H1 (cell line): Measurements from ENCODE around the gene RGS3. TPM values are rescaled to one million over a fixed set of nuclear protein-coding genes. Genes with fewer than 3 reads are reported as not detected.

Experiments used
- CTCF ChIA-PET: fragments of 300-600 bp; sonication (Branson Sonifier 250); formaldehyde crosslinking; loops from one replicate; lab custom pipeline; 2021; ENCODE audit not compliant: partially characterized antibody; lab: Charles Lee
- POLR2A ChIA-PET: fragments of 300-600 bp; sonication (Branson Sonifier 250); formaldehyde crosslinking; loops from one replicate; lab custom pipeline; 2021; ENCODE audit warnings: inconsistent platforms; ENCODE audit not compliant: partially characterized antibody; lab: Charles Lee
- DNase-seq, 2 experiments: peaks; one replicate each; pipeline versions ENCODE4 v3.0.0 to v3.0.0-alpha.2; 2010 to 2022; ENCODE audit warnings: low spot score in 2 of 2, low read depth in 1 of 2, mixed read lengths in 1 of 2
- FAIRE-seq: peaks from 2 replicates; lab custom pipeline; 2011; peaks lifted over from hg19 to GRCh38; lab: Jason Lieb, UNC
- H2AFZ ChIP-seq: 2 replicates; pipeline ENCODE4 v1.8.1; 2012; ENCODE audit warnings: low read length, inconsistent platforms
- H2AK5ac ChIP-seq: 2 replicates; pipeline ENCODE4 v1.6.1; 2013; ENCODE audit warnings: low read depth, low read length
- H2BK120ac ChIP-seq: replicated peaks from 2 replicates; pipeline ENCODE3; 2013; ENCODE audit warnings: low read depth, low read length, inconsistent platforms
- H2BK12ac ChIP-seq: 2 replicates; pipeline ENCODE4 v1.6.1; 2013; ENCODE audit warnings: low read depth, low read length
- H2BK15ac ChIP-seq: 2 replicates; pipeline ENCODE4 v1.6.1; 2013; ENCODE audit warnings: low read length
- H2BK20ac ChIP-seq: 2 replicates; pipeline ENCODE4 v1.6.1; 2013; ENCODE audit warnings: low read length
- H2BK5ac ChIP-seq: 2 replicates; pipeline ENCODE4 v1.6.1; 2013; ENCODE audit warnings: low read depth, low read length
- H3K14ac ChIP-seq: 2 replicates; pipeline ENCODE4 v1.6.1; 2013; ENCODE audit warnings: inconsistent platforms; ENCODE audit not compliant: insufficient read length
- H3K18ac ChIP-seq: 2 replicates; pipeline ENCODE4 v1.6.1; 2013; ENCODE audit warnings: low read length; ENCODE audit errors: extremely low read depth
- H3K23ac ChIP-seq: 2 replicates; pipeline ENCODE4 v1.6.1; 2013; ENCODE audit warnings: inconsistent platforms; ENCODE audit not compliant: insufficient read length
- H3K23me2 ChIP-seq: 2 replicates; pipeline ENCODE4 v1.6.1; 2013; ENCODE audit warnings: low read depth, low read length
- H3K27ac ChIP-seq: 2 replicates; pipeline ENCODE4 v1.6.1; 2011; ENCODE audit warnings: low read depth, low read length, inconsistent platforms
- H3K27me3 ChIP-seq, 4 experiments: replicated peaks in 1 of 4; 1 replicate in 1 of 4; 2 replicates in 3 of 4; pipeline versions ENCODE4 v1.6.1 to v1.8.1; 2011 to 2013; ENCODE audit warnings: low read length in 3 of 4, mild to moderate bottlenecking in 3 of 4, inconsistent platforms in 2 of 4, mixed read lengths in 2 of 4, moderate library complexity in 1 of 4; ENCODE audit not compliant: control insufficient read depth in 3 of 4, insufficient read depth in 3 of 4; ENCODE audit errors: extremely low read depth in 1 of 4
- H3K36me3 ChIP-seq, 4 experiments: 2 replicates each; pipeline versions ENCODE4 v1.6.1 to v1.8.1; 2011 to 2013; ENCODE audit warnings: mild to moderate bottlenecking in 4 of 4, low read length in 3 of 4, moderate library complexity in 2 of 4, control low read depth in 1 of 4, inconsistent platforms in 1 of 4; ENCODE audit not compliant: insufficient read depth in 4 of 4, control insufficient read depth in 2 of 4
- H3K4ac ChIP-seq: replicated peaks from 2 replicates; pipeline ENCODE3; 2013; ENCODE audit warnings: low read length, low read depth, mixed read lengths, inconsistent platforms; ENCODE audit not compliant: insufficient read length
- H3K4me1 ChIP-seq, 4 experiments: replicated peaks in 1 of 4; 1 replicate in 1 of 4; 2 replicates in 3 of 4; pipeline versions ENCODE4 v1.6.1 to v1.8.1; 2011 to 2013; ENCODE audit warnings: low read length in 3 of 4, inconsistent platforms in 2 of 4, mixed read lengths in 1 of 4; ENCODE audit not compliant: insufficient read depth in 4 of 4, control insufficient read depth in 3 of 4
- H3K4me2 ChIP-seq, 2 experiments: 2 replicates each; pipeline versions ENCODE4 v1.6.1 to v1.8.1; 2011 to 2013; ENCODE audit warnings: low read depth in 2 of 2, low read length in 2 of 2, control low read depth in 1 of 2, inconsistent platforms in 1 of 2, mild to moderate bottlenecking in 1 of 2; ENCODE audit not compliant: insufficient read depth in 1 of 2
- H3K4me3 ChIP-seq, 4 experiments: fragments of 200-600, 300-600 bp in 1 of 4; sonication (generic), shearing (Covaris generic), sonication (Bioruptor Twin) in 1 of 4; 2 replicates each; pipeline versions ENCODE4 v1.5.1 to v1.8.1; 2011 to 2016; ENCODE audit warnings: low read length in 4 of 4, low read depth in 3 of 4, control low read depth in 2 of 4, inconsistent platforms in 2 of 4, mild to moderate bottlenecking in 2 of 4, mixed read lengths in 1 of 4, moderate library complexity in 1 of 4; ENCODE audit not compliant: insufficient read depth in 2 of 4; ENCODE audit errors: extremely low read depth in 1 of 4
- H3K56ac ChIP-seq: replicated peaks from 2 replicates; pipeline ENCODE3; 2013; ENCODE audit warnings: low read depth, mild to moderate bottlenecking, mixed read lengths, low read length, inconsistent platforms; ENCODE audit not compliant: insufficient read length
- H3K79me1 ChIP-seq: 2 replicates; pipeline ENCODE4 v1.6.1; 2013; ENCODE audit warnings: low read depth, low read length, control low read depth
- H3K79me2 ChIP-seq, 2 experiments: 2 replicates each; pipeline versions ENCODE4 v1.6.1 to v1.8.1; 2012 to 2013; ENCODE audit warnings: low read length in 2 of 2, mild to moderate bottlenecking in 2 of 2, inconsistent platforms in 1 of 2; ENCODE audit not compliant: insufficient read depth in 2 of 2, control insufficient read depth in 1 of 2
- H3K9ac ChIP-seq, 4 experiments: replicated peaks in 1 of 4; 1 replicate in 1 of 4; 2 replicates in 3 of 4; pipeline versions ENCODE4 v1.6.1 to v1.8.1; 2011 to 2013; ENCODE audit warnings: low read depth in 3 of 4, low read length in 3 of 4, control low read depth in 2 of 4, mild to moderate bottlenecking in 2 of 4, moderate library complexity in 2 of 4, inconsistent platforms in 1 of 4; ENCODE audit errors: extremely low read depth in 1 of 4
- H3K9me3 ChIP-seq, 2 experiments: 2 replicates each; pipeline versions ENCODE4 v1.6.1 to v1.8.1; 2012 to 2013; ENCODE audit warnings: mild to moderate bottlenecking in 2 of 2, moderate library complexity in 2 of 2, control low read depth in 1 of 2, inconsistent platforms in 1 of 2, low read depth in 1 of 2, low read length in 1 of 2, mixed read lengths in 1 of 2; ENCODE audit not compliant: insufficient read depth in 2 of 2
- H4K20me1 ChIP-seq, 2 experiments: replicated peaks in 1 of 2; 2 replicates each; pipeline versions ENCODE3 to v1.8.1; 2011 to 2013; ENCODE audit warnings: inconsistent platforms in 2 of 2, low read length in 2 of 2, mild to moderate bottlenecking in 1 of 2; ENCODE audit not compliant: insufficient read depth in 2 of 2, control insufficient read depth in 1 of 2
- H4K5ac ChIP-seq: 2 replicates; pipeline ENCODE4 v1.6.1; 2013; ENCODE audit warnings: low read length, low read depth, mixed read lengths, inconsistent platforms; ENCODE audit not compliant: insufficient read length
- H4K8ac ChIP-seq: 2 replicates; pipeline ENCODE4 v1.8.0; 2013; ENCODE audit warnings: mild to moderate bottlenecking, moderate library complexity, low read length, inconsistent platforms; ENCODE audit not compliant: insufficient read depth; ENCODE audit errors: extremely low read depth
- H4K91ac ChIP-seq: replicated peaks from 2 replicates; pipeline ENCODE3; 2013; ENCODE audit warnings: low read length, mixed read lengths, inconsistent platforms; ENCODE audit not compliant: insufficient read length
- POLR2A ChIP-seq, 2 experiments: IDR thresholded peaks; 1 replicate in 1 of 2; 2 replicates in 1 of 2; pipeline ENCODE4 v1.6.1; 2011; ENCODE audit warnings: low read depth in 2 of 2, low read length in 2 of 2, mild to moderate bottlenecking in 2 of 2; ENCODE audit errors: control extremely low read depth in 1 of 2
- WGBS, 2 experiments: shearing (Covaris generic) in 1 of 2; methylation state at CpG; one replicate each; pipeline versions ENCODE4 v1.1.6 to v1.1.7; 2013 to 2015; ENCODE audit warnings: low lambda C conversion rate in 2 of 2, mixed read lengths in 2 of 2, inconsistent platforms in 1 of 2, low coverage in 1 of 2, missing lambda C conversion rate in 1 of 2; ENCODE audit not compliant: insufficient replicate concordance in 2 of 2, insufficient coverage in 1 of 2, insufficient read length in 1 of 2; ENCODE audit errors: extremely low coverage in 1 of 2, missing lambda C conversion rate in 1 of 2; 5-methylcytosine and 5-hydroxymethylcytosine counted together
- polyA plus RNA-seq, 7 experiments: library from polyadenylated mRNA; depleted of rRNA in 3 of 7; stranded (reverse) in 5 of 7; unstranded in 2 of 7; fragments of >200 nt in 5 of 7; fragments of 200-250 nt in 2 of 7; gene quantifications; 1 replicate in 5 of 7; 2 replicates in 1 of 7; 4 replicates in 1 of 7; pipeline versions ENCODE4 v1.2.1 to v1.2.3, GENCODE V29; 2011 to 2013; ENCODE audit warnings: missing spikeins in 2 of 7, mixed read lengths in 2 of 7
- total RNA-seq: library from RNA; stranded (reverse); fragmentation: NEBNext Ultra II Directional; extraction: Animal tissue kit (Norgen Biotek cat#: 25700); gene quantifications from 2 replicates; pipeline ENCODE4 v1.2.1, GENCODE V29; 2021

The RGS3 gene
- total and polyA plus RNA-seq, 2 of the 8 experiments (the other 6 are each of a cell fraction or from before 2014, with no cell fraction given): 12.6 to 18.2 TPM

DNA sequence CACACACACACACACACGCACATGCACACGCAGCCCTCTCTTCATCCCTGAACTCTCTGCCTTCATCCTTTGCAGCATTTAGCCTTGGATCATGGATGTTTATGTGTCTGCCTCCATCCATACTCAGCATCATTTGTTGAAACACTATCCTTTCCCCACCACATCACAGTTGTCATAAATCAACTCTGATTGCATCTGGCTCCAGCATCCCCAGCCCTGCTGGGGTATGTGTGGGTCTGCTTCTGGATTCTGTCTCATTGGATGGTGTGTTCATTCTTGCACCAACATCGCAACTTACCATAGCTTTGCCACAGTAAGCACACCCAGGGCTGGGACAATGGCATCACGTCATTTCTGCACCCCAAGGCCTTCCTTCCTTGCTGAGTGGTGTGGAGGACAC, 175.4 kb downstream of the RGS3 start:
- WGBS, 2 experiments: 85% methylated on average over 4 of the region's 4 CpGs; no CpG with 5 or more reads in 1 of the 2 experiments

More for the DNA sequence above, 175.4 kb downstream of the RGS3 start:
- Histone ChIP-seq H3K23ac (no peak overlapping the region), H3K27me3 (peaks cover 0 to 9% (median 3%) of the 10 kb centered on the region in 4 experiments; a peak in 3 of 7 replicates), H4K20me1 (no peaks in the 10 kb centered on the region), H3K4ac (no peak overlapping the region), H4K5ac (no peak overlapping the region), H2BK20ac (no peak overlapping the region), H3K9ac (no peak overlapping the region), H3K4me2 (no peak overlapping the region), H4K91ac (no peak overlapping the region), H4K8ac (no peak overlapping the region), H2BK120ac (no peak overlapping the region), H3K23me2 (no peaks in the 10 kb centered on the region), H2BK15ac (no peak overlapping the region), H3K4me3 (no peak overlapping the region), H3K14ac (no peak overlapping the region), H3K79me1 (no peaks in the 10 kb centered on the region), H3K4me1 (peaks cover 0 to 6% (median 4%) of the 10 kb centered on the region in 4 experiments; a peak in 3 of 7 replicates), H3K9me3 (no peaks in the 10 kb centered on the region), H2BK12ac (no peak overlapping the region), H2AK5ac (no peak overlapping the region), H2AFZ (no peak overlapping the region), H2BK5ac (no peak overlapping the region), H3K79me2 (no peaks in the 10 kb centered on the region), H3K56ac (no peak overlapping the region), H3K27ac (no peak overlapping the region), H3K18ac (no peak overlapping the region), H3K36me3 (no peaks in the 10 kb centered on the region)
- DNase-seq (no peak), FAIRE-seq (no peak)
- TF ChIP-seq POLR2A (IDR thresholded peaks at IDR 0.05; ENCODE audit: control extremely low read depth in 1 of 2, low read depth in 2 of 2, low read length in 2 of 2): no peak
- ChIA-PET POLR2A (no interaction called here), CTCF (interaction anchor here (0.7 to 1.5 kb wide), 4 partner anchors 12 to 46 kb away, joined by 3 to 4 read pairs (median 4); no protein-coding TSS in a partner anchor)
